Measurements from ENCODE around the gene KCNT2. TPM values are rescaled to one million over a fixed set of nuclear protein-coding genes. Genes with fewer than 3 reads are reported as not detected.

Gene KCNT2
- total and polyA plus RNA-seq, 9 of the 15 experiments (the other 6 are each of a cell fraction or from before 2014, with no cell fraction given): 0.13 to 0.73 (median 0.28) TPM

GRCh38 chr1:196649990-196650389 lies 41.8 kb upstream of the KCNT2 start (continued):
- no peak for TF ChIP-seq GTF3C2 (IDR thresholded peaks at IDR 0.05; ENCODE audit: borderline replicate concordance, extremely low read depth, insufficient read length)
- TF ChIP-seq EHMT2 (IDR thresholded peaks at IDR 0.05): no peak
- no peak for TF ChIP-seq BRCA1 (IDR thresholded peaks at IDR 0.05)
- no peak for TF ChIP-seq BRCA1 (CRISPR knock-in tag; IDR thresholded peaks at IDR 0.05)
- no peak for TF ChIP-seq MGA (IDR thresholded peaks at IDR 0.05)
- TF ChIP-seq TRIM28 (IDR thresholded peaks at IDR 0.05): no peak
- TF ChIP-seq DIDO1 (tag; IDR thresholded peaks at IDR 0.05; ENCODE audit: low read depth): no peak
- TF ChIP-seq GABPB2 (CRISPR knock-in tag; conservative IDR thresholded peaks at IDR 0.05): no peak
- TF ChIP-seq ESRRB (CRISPR knock-in tag; IDR thresholded peaks at IDR 0.05; ENCODE audit: borderline replicate concordance): no peak
- no peak for TF ChIP-seq GATAD2B (IDR thresholded peaks at IDR 0.05; ENCODE audit: borderline replicate concordance)
- peak; percentile 77 for TF ChIP-seq PKNOX1 (IDR thresholded peaks at IDR 0.05)
- TF ChIP-seq ETS1 (conservative IDR thresholded peaks at IDR 0.05; ENCODE audit: control insufficient read depth, low read depth, low read length): no peak
- TF ChIP-seq CBX3 (IDR thresholded peaks at IDR 0.05; ENCODE audit: borderline replicate concordance in 1 of 2, low read length in 2 of 2): no peak
